ENCODE measurements around the gene PRSS53.
A peak's percentile ranks its signal among the peaks of the same experiment; 100 is the strongest.
"Not testable (repeated sequence)": the region's sequence is repeated elsewhere in the genome, so short reads cannot be mapped to it uniquely, and the experiment has no call there.

The PRSS53 gene

GRCh38 chr16:31117384-31118222, 28.9 kb upstream of the PRSS53 start, which contains the start of gene KAT8:
Gene KAT8, plus strand, starts transcription at chr16:31117664. Its CDS starts 18 bp downstream, at chr16:31117682.
- peak; percentile 99 for DNase-seq

GRCh38 chr16:31114468-31114867, 25.7 kb upstream of the PRSS53 start:
- DNase-seq: no peak

- DNase-seq: no peak
Measured at GRCh38 chr16:31113121-31114120, 24.7 kb upstream of the PRSS53 start.

GRCh38 chr16:31112711-31113110, 24.0 kb upstream of the PRSS53 start:
- no peak for DNase-seq

GRCh38 chr16:31111881-31112466, 23.2 kb upstream of the PRSS53 start:
- no peak for DNase-seq

- no peak for DNase-seq
Measured at GRCh38 chr16:31110106-31111034, 21.6 kb upstream of the PRSS53 start.

GRCh38 chr16:31109622-31110021, 20.9 kb upstream of the PRSS53 start:
- no peak for DNase-seq

GRCh38 chr16:31108794-31109558, 20.2 kb upstream of the PRSS53 start:
- no peak for DNase-seq

- peak; percentile 86 for DNase-seq
Measured at GRCh38 chr16:31108035-31108793, 19.5 kb upstream of the PRSS53 start, which contains the start of gene BCKDK. Gene BCKDK, plus strand, starts transcription at chr16:31108386. Its CDS starts 838 bp downstream, at chr16:31109224.

GRCh38 chr16:31107465-31107867, 18.7 kb upstream of the PRSS53 start:
- no peak for DNase-seq

- no peak for DNase-seq
Measured at GRCh38 chr16:31106509-31107464, 18.0 kb upstream of the PRSS53 start.

- peak; percentile 88 for DNase-seq
Measured at GRCh38 chr16:31105677-31106213, 17.0 kb upstream of the PRSS53 start.

GRCh38 chr16:31100876-31101641, 12.3 kb upstream of the PRSS53 start:
- not testable (repeated sequence) for DNase-seq

GRCh38 chr16:31099860-31100638, 11.3 kb upstream of the PRSS53 start:
- DNase-seq: no peak

- peak; percentile 97 for DNase-seq
Measured at GRCh38 chr16:31094424-31095120, 5.8 kb upstream of the PRSS53 start, which contains the start of gene VKORC1. Gene VKORC1, minus strand, starts transcription at chr16:31094797. Its CDS starts 68 bp downstream, at chr16:31094729.

- DNase-seq: no peak
Measured at GRCh38 chr16:31094088-31094423, 5.3 kb upstream of the PRSS53 start.

All from eye (tissue), 1 donor.